HEK293 (cell line): ENCODE data around the gene NLRP1.

Source experiments
- CTCF ChIA-PET: fragments of 350-600 bp; formaldehyde crosslinking; extraction: SDS; loops from one replicate; lab custom pipeline; 2021; ENCODE audit warnings: antibody characterized with exemption; lab: Yijun Ruan, JAX
- POLR2A ChIA-PET: fragments of 300-600 bp; formaldehyde crosslinking; extraction: SDS; loops from one replicate; lab custom pipeline; 2020; ENCODE audit warnings: antibody characterized with exemption, inconsistent platforms; lab: Yijun Ruan, JAX
- H3K27ac ChIP-seq: fragments of 200-500 bp; sonication (Bioruptor generic); 2 replicates; pipeline ENCODE4 v1.5.1; 2014; ENCODE audit warnings: low read depth, low read length, control low read depth, inconsistent platforms; ENCODE audit errors: extremely low read depth
- H3K36me3 ChIP-seq, 2 experiments: fragments of 200-500 bp in 1 of 2; sonication (Bioruptor generic) in 1 of 2; 1 replicate in 1 of 2; 2 replicates in 1 of 2; pipeline ENCODE4 v1.5.1; 2014 to 2017; ENCODE audit warnings: inconsistent platforms in 2 of 2, low read length in 2 of 2; ENCODE audit not compliant: control insufficient read depth in 2 of 2, insufficient read depth in 1 of 2
- H3K4me1 ChIP-seq: fragments of 200-500 bp; sonication (Bioruptor generic); 2 replicates; pipeline ENCODE4 v1.5.1; 2014; ENCODE audit warnings: mild to moderate bottlenecking, low read length, inconsistent platforms; ENCODE audit not compliant: control insufficient read depth, insufficient read depth
- H3K4me3 ChIP-seq: 2 replicates; pipeline ENCODE4 v1.5.1; 2011; ENCODE audit warnings: low read depth, mild to moderate bottlenecking, control low read depth, low read length, moderate library complexity
- H3K9me3 ChIP-seq: fragments of 200-500 bp; sonication (Bioruptor generic); 2 replicates; pipeline ENCODE4 v1.5.1; 2014; ENCODE audit warnings: low read depth, low read length, inconsistent platforms; ENCODE audit not compliant: control insufficient read depth, insufficient read depth
- BCL11A ChIP-seq: fragments of 450-650 bp; formaldehyde crosslinking; IDR thresholded peaks from 2 replicates; pipeline ENCODE4 v1.5.1; 2016; ENCODE audit warnings: low read depth, missing biosample characterization, missing genetic modification characterization
- IKZF3 ChIP-seq: fragments of 450-650 bp; IDR thresholded peaks from 2 replicates; pipeline ENCODE4 v1.5.0; 2018; ENCODE audit warnings: missing biosample characterization, mild to moderate bottlenecking, missing genetic modification characterization, moderate library complexity
- KLF16 ChIP-seq: fragments of 450-650 bp; formaldehyde crosslinking; IDR thresholded peaks from 2 replicates; pipeline ENCODE4 v1.5.1; 2017; ENCODE audit warnings: missing biosample characterization, missing genetic modification characterization
- KLF7 ChIP-seq: fragments of 450-650 bp; formaldehyde crosslinking; IDR thresholded peaks from 2 replicates; pipeline ENCODE4 v1.5.1; 2016; ENCODE audit warnings: missing biosample characterization, missing genetic modification characterization, borderline replicate concordance
- SETDB1 ChIP-seq: IDR thresholded peaks from one replicate; pipeline ENCODE4 v1.6.1; 2017; ENCODE audit warnings: mild to moderate bottlenecking, low read length, moderate library complexity, mixed read lengths; ENCODE audit not compliant: insufficient read length
- YY2 ChIP-seq: fragments of 450-650 bp; formaldehyde crosslinking; IDR thresholded peaks from 2 replicates; pipeline ENCODE4 v1.5.1; 2016; ENCODE audit warnings: missing biosample characterization, missing genetic modification characterization
- ZBTB1 ChIP-seq: fragments of 450-650 bp; formaldehyde crosslinking; IDR thresholded peaks from 2 replicates; pipeline ENCODE4 v1.5.1; 2016; ENCODE audit warnings: missing biosample characterization, missing genetic modification characterization
- ZBTB17 ChIP-seq: fragments of 450-650 bp; formaldehyde crosslinking; IDR thresholded peaks from 2 replicates; pipeline ENCODE4 v1.5.1; 2016; ENCODE audit warnings: missing biosample characterization, missing genetic modification characterization
- ZBTB6 ChIP-seq: fragments of 450-650 bp; formaldehyde crosslinking; IDR thresholded peaks from 2 replicates; pipeline ENCODE4 v1.5.1; 2017; ENCODE audit warnings: missing biosample characterization, missing genetic modification characterization
- ZIC2 ChIP-seq: fragments of 450-650 bp; formaldehyde crosslinking; IDR thresholded peaks from 2 replicates; pipeline ENCODE4 v1.5.1; 2016; ENCODE audit warnings: missing biosample characterization, missing genetic modification characterization
- ZNF155 ChIP-seq: fragments of 450-650 bp; formaldehyde crosslinking; IDR thresholded peaks from 2 replicates; pipeline ENCODE4 v1.5.1; 2016; ENCODE audit warnings: missing biosample characterization, missing genetic modification characterization
- ZNF169 ChIP-seq: fragments of 450-650 bp; formaldehyde crosslinking; IDR thresholded peaks from 2 replicates; pipeline ENCODE4 v1.5.1; 2016; ENCODE audit warnings: missing biosample characterization, missing genetic modification characterization
- ZNF19 ChIP-seq: fragments of 450-650 bp; formaldehyde crosslinking; IDR thresholded peaks from 2 replicates; pipeline ENCODE4; 2016; ENCODE audit warnings: missing biosample characterization, missing genetic modification characterization, low read depth
- ZNF202 ChIP-seq: fragments of 450-650 bp; formaldehyde crosslinking; IDR thresholded peaks from 2 replicates; pipeline ENCODE4 v1.5.1; 2016; ENCODE audit warnings: missing biosample characterization, missing genetic modification characterization, borderline replicate concordance
- ZNF404 ChIP-seq: fragments of 450-650 bp; formaldehyde crosslinking; IDR thresholded peaks from 2 replicates; pipeline ENCODE4 v1.5.1; 2017; ENCODE audit warnings: missing biosample characterization, missing genetic modification characterization
- ZNF501 ChIP-seq: fragments of 450-650 bp; formaldehyde crosslinking; IDR thresholded peaks from 2 replicates; pipeline ENCODE4 v1.5.1; 2016; ENCODE audit warnings: missing biosample characterization, missing genetic modification characterization
- ZNF555 ChIP-seq: fragments of 450-650 bp; formaldehyde crosslinking; conservative IDR thresholded peaks from 2 replicates; pipeline ENCODE4 v1.5.1; 2017; ENCODE audit warnings: missing biosample characterization, mild to moderate bottlenecking, missing genetic modification characterization, inconsistent platforms
- ZNF558 ChIP-seq: fragments of 450-650 bp; formaldehyde crosslinking; IDR thresholded peaks from 2 replicates; pipeline ENCODE4 v1.5.1; 2016; ENCODE audit warnings: missing biosample characterization, missing genetic modification characterization
- ZNF560 ChIP-seq: fragments of 450-650 bp; formaldehyde crosslinking; IDR thresholded peaks from 2 replicates; pipeline ENCODE4 v1.5.1; 2017; ENCODE audit warnings: missing biosample characterization, missing genetic modification characterization, borderline replicate concordance
- ZNF610 ChIP-seq: fragments of 450-650 bp; formaldehyde crosslinking; IDR thresholded peaks from 2 replicates; pipeline ENCODE4 v1.5.1; 2016; ENCODE audit warnings: missing biosample characterization, missing genetic modification characterization, borderline replicate concordance
- ZNF623 ChIP-seq: fragments of 450-650 bp; formaldehyde crosslinking; IDR thresholded peaks from 2 replicates; pipeline ENCODE4 v1.5.1; 2016; ENCODE audit warnings: missing biosample characterization, missing genetic modification characterization
- ZNF654 ChIP-seq: fragments of 450-650 bp; formaldehyde crosslinking; IDR thresholded peaks from 2 replicates; pipeline ENCODE4 v1.5.1; 2016; ENCODE audit warnings: low read depth, missing biosample characterization, missing genetic modification characterization
- ZNF660 ChIP-seq: fragments of 450-650 bp; IDR thresholded peaks from 2 replicates; pipeline ENCODE4 v1.5.1; 2018; ENCODE audit warnings: missing biosample characterization, mild to moderate bottlenecking, missing genetic modification characterization
- ZNF670 ChIP-seq: fragments of 450-650 bp; formaldehyde crosslinking; IDR thresholded peaks from 2 replicates; pipeline ENCODE4 v1.5.1; 2016; ENCODE audit warnings: missing biosample characterization, missing genetic modification characterization, low read depth
- ZNF701 ChIP-seq: fragments of 450-650 bp; formaldehyde crosslinking; IDR thresholded peaks from 2 replicates; pipeline ENCODE4 v1.5.1; 2016; ENCODE audit warnings: missing biosample characterization, missing genetic modification characterization
- ZNF768 ChIP-seq: fragments of 450-650 bp; formaldehyde crosslinking; IDR thresholded peaks from 2 replicates; pipeline ENCODE4 v1.5.1; 2018; ENCODE audit warnings: missing biosample characterization, mild to moderate bottlenecking, missing genetic modification characterization
- ZNF792 ChIP-seq: fragments of 450-650 bp; formaldehyde crosslinking; IDR thresholded peaks from 2 replicates; pipeline ENCODE4 v1.5.1; 2016; ENCODE audit warnings: missing biosample characterization, missing genetic modification characterization
- ZSCAN23 ChIP-seq: fragments of 450-650 bp; formaldehyde crosslinking; IDR thresholded peaks from 2 replicates; pipeline ENCODE4 v1.5.1; 2016; ENCODE audit warnings: missing biosample characterization, missing genetic modification characterization
- TF ChIP-seq, protein P1 (sequence below): fragments of 450-650 bp; formaldehyde crosslinking; IDR thresholded peaks from 2 replicates; pipeline ENCODE4 v1.5.1; 2016; ENCODE audit warnings: missing biosample characterization, missing genetic modification characterization
- TF ChIP-seq, protein P2 (sequence below): fragments of 450-650 bp; formaldehyde crosslinking; IDR thresholded peaks from 2 replicates; pipeline ENCODE4 v1.5.1; 2016; ENCODE audit warnings: missing biosample characterization, missing genetic modification characterization, borderline replicate concordance
- TF ChIP-seq, protein P3 (sequence below): fragments of 450-650 bp; formaldehyde crosslinking; IDR thresholded peaks from 2 replicates; pipeline ENCODE4 v1.5.1; 2017; ENCODE audit warnings: missing biosample characterization, missing genetic modification characterization

NLRP1 gene

DNA sequence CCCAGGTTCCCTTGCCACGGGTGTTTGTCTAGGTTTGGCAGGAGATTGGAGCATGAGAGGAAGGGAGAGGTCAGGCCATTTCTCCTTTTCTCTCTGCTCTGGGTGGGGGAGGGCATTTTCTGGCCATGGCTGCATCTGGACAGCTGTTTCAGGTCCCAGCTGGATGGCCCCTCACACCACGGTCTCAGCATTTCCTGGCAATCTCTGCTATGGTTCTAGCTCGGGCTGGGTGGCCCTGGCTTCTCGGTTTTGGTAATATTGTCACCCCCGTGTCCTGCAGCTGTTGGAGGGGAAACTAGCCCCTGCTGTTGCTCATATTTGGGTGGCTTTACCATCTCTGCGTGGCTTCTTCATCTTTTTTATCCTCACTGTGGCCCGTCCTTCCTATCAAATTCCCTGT is 11.5 kb upstream of the NLRP1 start (continued):
- TF ChIP-seq ZBTB6 (tag by site-specific recombination) (no peak), ZNF610 (tag by site-specific recombination) (no peak), ZNF19 (no peak)
- TF ChIP-seq, all 188 proteins: peak for 0

- H3K36me3 ChIP-seq, result no peaks in the 10 kb centered on the region
- no peak overlapping the region for H3K4me3 ChIP-seq
- POLR2A ChIA-PET, result no interaction called here
- no peaks in the 10 kb centered on the region for H3K4me1 ChIP-seq
- H3K27ac ChIP-seq, result no peak overlapping the region
- H3K9me3 ChIP-seq, result no peaks in the 10 kb centered on the region
- TF ChIP-seq ZNF670 (tag by site-specific recombination) (no peak), ZNF404 (tag by site-specific recombination) (no peak), ZNF155 (tag by site-specific recombination) (no peak), ZNF202 (tag by site-specific recombination) (no peak), ZNF701 (tag by site-specific recombination) (no peak), ZNF623 (no peak), ZNF654 (tag by site-specific recombination) (peak; percentile 87), KLF7 (tag by site-specific recombination) (no peak), IKZF3 (tag by site-specific recombination) (no peak), ZNF660 (peak; percentile 41; the same call in 1 of the 2 replicates), ZNF768 (tag by site-specific recombination) (no peak), ZNF558 (no peak), BCL11A (tag by site-specific recombination) (no peak), YY2 (tag by site-specific recombination) (no peak), ZNF792 (tag by site-specific recombination) (no peak), ZNF555 (tag by site-specific recombination) (no peak), ZNF169 (tag by site-specific recombination) (no peak), ZSCAN23 (tag by site-specific recombination) (no peak), ZBTB17 (0 out of 2 replicates have a peak, but pooled peaks have one; percentile 26), ZNF501 (tag by site-specific recombination) (no peak), ZBTB1 (tag by site-specific recombination) (no peak), KLF16 (tag by site-specific recombination) (no peak), ZIC2 (tag by site-specific recombination) (no peak), ZNF560 (tag by site-specific recombination) (no peak), SETDB1 (no peak)
- TF ChIP-seq, protein P1, sequence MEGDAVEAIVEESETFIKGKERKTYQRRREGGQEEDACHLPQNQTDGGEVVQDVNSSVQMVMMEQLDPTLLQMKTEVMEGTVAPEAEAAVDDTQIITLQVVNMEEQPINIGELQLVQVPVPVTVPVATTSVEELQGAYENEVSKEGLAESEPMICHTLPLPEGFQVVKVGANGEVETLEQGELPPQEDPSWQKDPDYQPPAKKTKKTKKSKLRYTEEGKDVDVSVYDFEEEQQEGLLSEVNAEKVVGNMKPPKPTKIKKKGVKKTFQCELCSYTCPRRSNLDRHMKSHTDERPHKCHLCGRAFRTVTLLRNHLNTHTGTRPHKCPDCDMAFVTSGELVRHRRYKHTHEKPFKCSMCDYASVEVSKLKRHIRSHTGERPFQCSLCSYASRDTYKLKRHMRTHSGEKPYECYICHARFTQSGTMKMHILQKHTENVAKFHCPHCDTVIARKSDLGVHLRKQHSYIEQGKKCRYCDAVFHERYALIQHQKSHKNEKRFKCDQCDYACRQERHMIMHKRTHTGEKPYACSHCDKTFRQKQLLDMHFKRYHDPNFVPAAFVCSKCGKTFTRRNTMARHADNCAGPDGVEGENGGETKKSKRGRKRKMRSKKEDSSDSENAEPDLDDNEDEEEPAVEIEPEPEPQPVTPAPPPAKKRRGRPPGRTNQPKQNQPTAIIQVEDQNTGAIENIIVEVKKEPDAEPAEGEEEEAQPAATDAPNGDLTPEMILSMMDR, result peak; percentile 30; the same call in 1 of the 2 replicates
- TF ChIP-seq, protein P2, sequence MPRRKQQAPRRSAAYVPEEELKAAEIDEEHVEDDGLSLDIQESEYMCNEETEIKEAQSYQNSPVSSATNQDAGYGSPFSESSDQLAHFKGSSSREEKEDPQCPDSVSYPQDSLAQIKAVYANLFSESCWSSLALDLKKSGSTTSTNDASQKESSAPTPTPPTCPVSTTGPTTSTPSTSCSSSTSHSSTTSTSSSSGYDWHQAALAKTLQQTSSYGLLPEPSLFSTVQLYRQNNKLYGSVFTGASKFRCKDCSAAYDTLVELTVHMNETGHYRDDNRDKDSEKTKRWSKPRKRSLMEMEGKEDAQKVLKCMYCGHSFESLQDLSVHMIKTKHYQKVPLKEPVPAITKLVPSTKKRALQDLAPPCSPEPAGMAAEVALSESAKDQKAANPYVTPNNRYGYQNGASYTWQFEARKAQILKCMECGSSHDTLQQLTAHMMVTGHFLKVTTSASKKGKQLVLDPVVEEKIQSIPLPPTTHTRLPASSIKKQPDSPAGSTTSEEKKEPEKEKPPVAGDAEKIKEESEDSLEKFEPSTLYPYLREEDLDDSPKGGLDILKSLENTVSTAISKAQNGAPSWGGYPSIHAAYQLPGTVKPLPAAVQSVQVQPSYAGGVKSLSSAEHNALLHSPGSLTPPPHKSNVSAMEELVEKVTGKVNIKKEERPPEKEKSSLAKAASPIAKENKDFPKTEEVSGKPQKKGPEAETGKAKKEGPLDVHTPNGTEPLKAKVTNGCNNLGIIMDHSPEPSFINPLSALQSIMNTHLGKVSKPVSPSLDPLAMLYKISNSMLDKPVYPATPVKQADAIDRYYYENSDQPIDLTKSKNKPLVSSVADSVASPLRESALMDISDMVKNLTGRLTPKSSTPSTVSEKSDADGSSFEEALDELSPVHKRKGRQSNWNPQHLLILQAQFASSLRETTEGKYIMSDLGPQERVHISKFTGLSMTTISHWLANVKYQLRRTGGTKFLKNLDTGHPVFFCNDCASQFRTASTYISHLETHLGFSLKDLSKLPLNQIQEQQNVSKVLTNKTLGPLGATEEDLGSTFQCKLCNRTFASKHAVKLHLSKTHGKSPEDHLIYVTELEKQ (tag by site-specific recombination), result no peak
- TF ChIP-seq, protein P3, sequence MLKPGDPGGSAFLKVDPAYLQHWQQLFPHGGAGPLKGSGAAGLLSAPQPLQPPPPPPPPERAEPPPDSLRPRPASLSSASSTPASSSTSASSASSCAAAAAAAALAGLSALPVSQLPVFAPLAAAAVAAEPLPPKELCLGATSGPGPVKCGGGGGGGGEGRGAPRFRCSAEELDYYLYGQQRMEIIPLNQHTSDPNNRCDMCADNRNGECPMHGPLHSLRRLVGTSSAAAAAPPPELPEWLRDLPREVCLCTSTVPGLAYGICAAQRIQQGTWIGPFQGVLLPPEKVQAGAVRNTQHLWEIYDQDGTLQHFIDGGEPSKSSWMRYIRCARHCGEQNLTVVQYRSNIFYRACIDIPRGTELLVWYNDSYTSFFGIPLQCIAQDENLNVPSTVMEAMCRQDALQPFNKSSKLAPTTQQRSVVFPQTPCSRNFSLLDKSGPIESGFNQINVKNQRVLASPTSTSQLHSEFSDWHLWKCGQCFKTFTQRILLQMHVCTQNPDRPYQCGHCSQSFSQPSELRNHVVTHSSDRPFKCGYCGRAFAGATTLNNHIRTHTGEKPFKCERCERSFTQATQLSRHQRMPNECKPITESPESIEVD (tag by site-specific recombination), result no peak
- CTCF ChIA-PET, result interaction anchor here (0.6 to 5.2 kb wide), 47 partner anchors 9 to 870 kb away, joined by 3 to 51 read pairs (median 4); partner anchors contain the start of genes AIPL1 and NLRP1
These were observed 8.1 kb upstream of the NLRP1 start for GRCh38 chr17:5592382-5592781.
